Left cardiac atrium (tissue), 4 donors: ENCODE measurements around the gene PPP6C. TPM values are rescaled to one million over a fixed set of nuclear protein-coding genes. Genes with fewer than 3 reads are reported as not detected.
"Not testable (repeated sequence)": the region's sequence is repeated elsewhere in the genome, so short reads cannot be mapped to it uniquely, and the experiment has no call there.

Experiments
- ATAC-seq, 2 donors: fragments of 200-7000 bp; cut with Tn5 transposase; one replicate each; pipeline ENCODE4 v1.9.1; 2020; ENCODE audit warnings: mild to moderate bottlenecking in 2 of 2, moderate library complexity in 2 of 2
- DNase-seq: peaks from one replicate; pipeline ENCODE4 v3.0.0-alpha.2; 2020
- intact Hi-C, 2 donors: fragments of 100-400 bp; cut with DNase I; formaldehyde crosslinking; loops; one replicate each; pipeline versions ENCODE4 v1.14.1 to v1.15.1; 2022 to 2023
- total RNA-seq, 2 donors: library from RNA; stranded (reverse); fragmentation: NEBNext Ultra II Directional; extraction: Animal tissue kit (Norgen Biotek cat#: 25700); gene quantifications; one replicate each; pipeline ENCODE4 v1.2.1, GENCODE V29; 2021
- donor health status: DM: no; HTN: yes; CAD: no.
- donor health status: DM: no; HTN: yes; CAD: no; lungs with severe emphysema.
- donor health status: DM: yes; HTN: yes; CAD: no.
- donor health status: Dilated cardiomyopathy.

Gene PPP6C
- total RNA-seq, 2 donors from 2014 or later: 34.0 to 38.9 TPM

GRCh38 chr9:125114503-125114902, 75.1 kb downstream of the PPP6C start:
- intact Hi-C loops, ATAC-seq, DNase-seq: not testable (repeated sequence)

- intact Hi-C loops: no loop called here
- DNase-seq (no peak), ATAC-seq (no peak)
Measured at GRCh38 chr9:125110464-125110863, 79.1 kb downstream of the PPP6C start.

GRCh38 chr9:125108541-125108940, 81.1 kb downstream of the PPP6C start:
- intact Hi-C loops, DNase-seq, ATAC-seq: not testable (repeated sequence)

DNA sequence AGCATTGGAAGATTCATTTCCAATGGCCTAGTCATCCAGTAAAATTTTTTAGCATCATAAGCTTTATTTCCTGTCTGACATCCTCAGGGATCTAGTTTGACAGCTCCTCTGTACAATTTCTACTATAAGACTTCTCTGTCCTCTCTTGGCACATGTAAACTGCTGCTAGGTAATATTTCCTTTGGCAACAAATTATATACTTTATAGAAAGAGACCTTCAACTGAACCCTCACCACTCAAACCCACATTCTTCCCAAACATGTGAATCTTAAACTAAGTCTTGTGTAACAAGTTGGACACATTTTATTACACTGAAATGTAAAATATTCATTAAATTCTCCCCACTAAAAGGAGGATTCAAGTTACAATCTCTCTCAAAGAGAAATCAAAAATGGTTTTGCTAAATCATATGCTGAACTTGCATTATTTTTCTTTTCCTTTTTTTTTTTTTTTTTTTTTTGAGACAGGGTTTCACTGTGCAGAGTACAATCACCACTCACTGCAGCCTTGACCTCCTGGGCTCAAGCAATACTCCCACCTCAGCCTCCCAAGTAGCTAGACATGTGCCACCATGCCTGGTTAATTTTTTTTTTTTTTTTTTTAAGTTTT, 83.2 kb downstream of the PPP6C start:
- ATAC-seq (no peak), DNase-seq (no peak)
- intact Hi-C loops: no loop called here

GRCh38 chr9:125103770-125104460, 85.7 kb downstream of the PPP6C start:
- intact Hi-C loops: no loop called here
- no peak for ATAC-seq

DNA sequence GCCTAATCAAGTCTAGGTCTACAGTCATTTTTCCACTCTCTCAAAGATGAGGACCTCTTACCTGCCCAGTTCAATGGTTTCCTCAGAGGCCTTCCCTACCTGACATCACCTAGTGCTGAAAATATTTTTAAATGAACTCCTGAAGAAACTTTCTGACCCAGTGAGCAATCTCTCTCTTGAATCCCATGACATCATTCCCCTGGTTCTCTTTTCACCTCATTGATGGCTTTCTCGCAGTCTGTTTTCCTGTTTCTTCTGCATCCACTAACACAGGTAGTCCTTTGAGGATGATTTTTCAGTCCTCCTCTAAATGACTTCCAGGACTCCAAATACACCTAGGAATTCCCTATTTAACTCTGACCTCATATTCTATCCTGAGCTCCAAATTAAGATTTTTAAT, 86.6 kb downstream of the PPP6C start:
- intact Hi-C loops: no loop called here
- ATAC-seq (no peak), DNase-seq (no peak)

More at GRCh38 chr9:125103770-125104460, 85.7 kb downstream of the PPP6C start:
- DNase-seq: no peak

DNA sequence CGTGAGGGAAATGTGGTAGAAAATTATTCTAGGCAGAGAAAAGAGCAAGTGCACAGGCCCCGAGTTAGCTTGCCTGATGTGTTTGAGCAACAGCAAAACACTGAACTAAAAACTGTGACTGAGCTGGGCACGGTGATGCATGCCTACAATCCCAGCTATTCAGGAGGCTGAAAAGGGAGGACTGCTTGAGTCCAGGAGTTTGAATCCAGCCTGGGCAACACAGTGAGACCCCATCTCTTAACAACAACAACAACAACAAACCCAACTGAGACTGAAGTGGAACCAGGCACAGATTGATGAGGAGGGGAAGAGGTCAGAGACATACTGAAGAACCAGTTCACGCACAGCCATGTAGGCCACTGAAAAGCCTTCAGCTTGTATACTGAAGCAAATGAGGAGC, 88.8 kb downstream of the PPP6C start:
- no peak for DNase-seq
- no peak for ATAC-seq
- intact Hi-C loops: no loop called here

DNA sequence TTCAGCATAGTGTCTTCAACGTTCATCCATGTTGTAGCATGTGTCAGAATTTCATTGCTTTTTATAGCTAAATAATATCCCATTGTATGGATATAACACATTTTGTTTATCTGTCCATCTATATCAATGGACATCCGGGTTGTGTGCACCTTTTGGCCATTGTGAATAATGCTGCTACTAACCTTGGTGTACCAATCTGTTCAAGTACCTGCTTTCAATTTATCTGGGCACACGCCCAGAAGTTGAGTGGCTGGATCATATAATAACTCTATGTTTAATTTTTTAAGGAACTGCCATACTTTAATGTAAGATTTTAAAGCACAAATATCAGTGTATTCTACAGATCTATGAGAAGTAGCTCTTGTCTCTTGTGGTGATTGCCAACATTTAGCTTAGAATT, 89.8 kb downstream of the PPP6C start:
- DNase-seq (no peak), ATAC-seq (no peak)

More for the DNA sequence above, 89.8 kb downstream of the PPP6C start:
- intact Hi-C loops: no loop called here

Other genes starting within 250 kb of the PPP6C start
- gene GOLGA1, start 248.7 kb downstream of the PPP6C start, total RNA-seq: 10 to 100 TPM; 17.8 to 18.9 TPM
- 1 to 10 TPM; 5.6 to 5.8 TPM for gene SCAI, start 46.3 kb downstream of the PPP6C start, total RNA-seq
- gene RABEPK, start 10.7 kb upstream of the PPP6C start, total RNA-seq: 10 to 100 TPM in 1 of 2 donors, 1 to 10 TPM in 1; 8.3 to 10.0 TPM
- gene HSPA5, start 51.5 kb upstream of the PPP6C start, total RNA-seq: 100 to 1,000 TPM; 273 to 342 TPM
- gene GAPVD1, start 72.0 kb upstream of the PPP6C start, total RNA-seq: 10 to 100 TPM; 30.7 to 36.8 TPM